ENCODE results near the gene RUVBL2.

GRCh38 chr19:49017666-49018351 is 24.1 kb downstream of the RUVBL2 start:
- no peak for TF ChIP-seq POLR2A (IDR thresholded peaks at IDR 0.05)
- TF ChIP-seq CTCF (IDR thresholded peaks at IDR 0.05): peak in 2 of 6 experiments; percentile 33 to 54
